ENCODE data around the gene MIF4GD. TPM values are rescaled to one million over a fixed set of nuclear protein-coding genes. Genes with fewer than 3 reads are reported as not detected.

MIF4GD gene
- total and polyA plus RNA-seq, 9 of the 15 experiments (the other 6 are each of a cell fraction or from before 2014, with no cell fraction given), result 11.8 to 63.8 (median 28.1) TPM

- TF ChIP-seq STAT5A (IDR thresholded peaks at IDR 0.05; ENCODE audit: borderline replicate concordance, low read length) (no peak), TBL1XR1 (IDR thresholded peaks at IDR 0.05; ENCODE audit: low read length in 2 of 2) (peak in 1 of 2 experiments; percentile 37; a peak in 1 of 4 replicates), ZNF354B (CRISPR knock-in tag; IDR thresholded peaks at IDR 0.05) (no peak), HEY1 (CRISPR knock-in tag; IDR thresholded peaks at IDR 0.05; ENCODE audit: borderline replicate concordance) (no peak), BCOR (IDR thresholded peaks at IDR 0.05) (no peak), SRSF9 (IDR thresholded peaks at IDR 0.05; ENCODE audit: borderline replicate concordance, low read depth, low read length) (no peak), ZNF184 (CRISPR knock-in tag; IDR thresholded peaks at IDR 0.05) (no peak), SAFB (IDR thresholded peaks at IDR 0.05; ENCODE audit: borderline replicate concordance, low read depth, low read length) (no peak), NFIC (IDR thresholded peaks at IDR 0.05) (no peak), JUN (IDR thresholded peaks at IDR 0.05; ENCODE audit: borderline replicate concordance, low read depth, low read length) (0 out of 2 replicates have a peak, but pooled peaks have one; percentile 21), JUN (CRISPR knock-in tag; IDR thresholded peaks at IDR 0.05; ENCODE audit: borderline replicate concordance) (no peak), ZNF507 (tag; conservative IDR thresholded peaks at IDR 0.05) (no peak), ZNF398 (CRISPR knock-in tag; IDR thresholded peaks at IDR 0.05) (no peak), ZNF445 (CRISPR knock-in tag; IDR thresholded peaks at IDR 0.05; ENCODE audit: low read depth) (no peak), PURB (CRISPR knock-in tag; IDR thresholded peaks at IDR 0.05; ENCODE audit: low read depth) (no peak), DMBX1 (CRISPR knock-in tag; IDR thresholded peaks at IDR 0.05; ENCODE audit: borderline replicate concordance) (peak; percentile 17; the same call in 1 of the 2 replicates), TAF15 (IDR thresholded peaks at IDR 0.05; ENCODE audit: low read depth, low read length) (0 out of 2 replicates have a peak, but pooled peaks have one; percentile 13), CHCHD3 (CRISPR knock-in tag; IDR thresholded peaks at IDR 0.05) (no peak), ARID1B (IDR thresholded peaks at IDR 0.05) (0 out of 2 replicates have a peak, but pooled peaks have one; percentile 49), ZZZ3 (IDR thresholded peaks at IDR 0.05) (peak; percentile 55; the same call in 1 of the 2 replicates), SOX6 (IDR thresholded peaks at IDR 0.05) (peak; percentile 29; the same call in 1 of the 2 replicates), RBFOX2 (IDR thresholded peaks at IDR 0.05; ENCODE audit: low read depth, low read length) (0 out of 2 replicates have a peak, but pooled peaks have one; percentile 21), E2F8 (IDR thresholded peaks at IDR 0.05; ENCODE audit: low read depth, partially characterized antibody) (peak; percentile 64), PPARD (CRISPR knock-in tag; IDR thresholded peaks at IDR 0.05) (no peak), ZNF282 (CRISPR knock-in tag; IDR thresholded peaks at IDR 0.05) (no peak), ZNF778 (CRISPR knock-in tag; IDR thresholded peaks at IDR 0.05) (no peak)
Observed at GRCh38 chr17:75240394-75241142, 30.5 kb downstream of the MIF4GD start (continued).

Measured in K562 (cell line).